ENCODE results near the gene EXOC4. TPM values are rescaled to one million over a fixed set of nuclear protein-coding genes. Genes with fewer than 3 reads are reported as not detected.
"Not testable (repeated sequence)": the region's sequence is repeated elsewhere in the genome, so short reads cannot be mapped to it uniquely, and the experiment has no call there.

EXOC4 gene
- total and polyA plus RNA-seq, 7 donors: 7.6 to 63.0 (median 29.1) TPM

GRCh38 chr7:133313575-133313974, 60.7 kb downstream of the EXOC4 start:
- ATAC-seq (no peak), DNase-seq (no peak)
- no peaks in the 10 kb centered on the region for H3K4me1 ChIP-seq
- no peaks in the 10 kb centered on the region for H3K27me3 ChIP-seq (ENCODE audit: insufficient read depth in 3 of 3, low read length in 2 of 3)
- TF ChIP-seq, protein P1, sequence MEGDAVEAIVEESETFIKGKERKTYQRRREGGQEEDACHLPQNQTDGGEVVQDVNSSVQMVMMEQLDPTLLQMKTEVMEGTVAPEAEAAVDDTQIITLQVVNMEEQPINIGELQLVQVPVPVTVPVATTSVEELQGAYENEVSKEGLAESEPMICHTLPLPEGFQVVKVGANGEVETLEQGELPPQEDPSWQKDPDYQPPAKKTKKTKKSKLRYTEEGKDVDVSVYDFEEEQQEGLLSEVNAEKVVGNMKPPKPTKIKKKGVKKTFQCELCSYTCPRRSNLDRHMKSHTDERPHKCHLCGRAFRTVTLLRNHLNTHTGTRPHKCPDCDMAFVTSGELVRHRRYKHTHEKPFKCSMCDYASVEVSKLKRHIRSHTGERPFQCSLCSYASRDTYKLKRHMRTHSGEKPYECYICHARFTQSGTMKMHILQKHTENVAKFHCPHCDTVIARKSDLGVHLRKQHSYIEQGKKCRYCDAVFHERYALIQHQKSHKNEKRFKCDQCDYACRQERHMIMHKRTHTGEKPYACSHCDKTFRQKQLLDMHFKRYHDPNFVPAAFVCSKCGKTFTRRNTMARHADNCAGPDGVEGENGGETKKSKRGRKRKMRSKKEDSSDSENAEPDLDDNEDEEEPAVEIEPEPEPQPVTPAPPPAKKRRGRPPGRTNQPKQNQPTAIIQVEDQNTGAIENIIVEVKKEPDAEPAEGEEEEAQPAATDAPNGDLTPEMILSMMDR (IDR thresholded peaks at IDR 0.05): no peak
- H3K4me3 ChIP-seq: no peak overlapping the region
- H3K27ac ChIP-seq: no peak overlapping the region
- peaks cover 0 to 22% of the 10 kb centered on the region in 2 donors for H3K36me3 ChIP-seq (ENCODE audit: insufficient read depth in 1 of 2, low read depth in 1 of 2)
- intact Hi-C loops (cut with DNase I): no loop called here
- no peaks in the 10 kb centered on the region for H3K9me3 ChIP-seq
- WGBS, 3 donors: 95 to 98% (median 95%) methylated on average over 1 of the region's 1 CpG

DNA sequence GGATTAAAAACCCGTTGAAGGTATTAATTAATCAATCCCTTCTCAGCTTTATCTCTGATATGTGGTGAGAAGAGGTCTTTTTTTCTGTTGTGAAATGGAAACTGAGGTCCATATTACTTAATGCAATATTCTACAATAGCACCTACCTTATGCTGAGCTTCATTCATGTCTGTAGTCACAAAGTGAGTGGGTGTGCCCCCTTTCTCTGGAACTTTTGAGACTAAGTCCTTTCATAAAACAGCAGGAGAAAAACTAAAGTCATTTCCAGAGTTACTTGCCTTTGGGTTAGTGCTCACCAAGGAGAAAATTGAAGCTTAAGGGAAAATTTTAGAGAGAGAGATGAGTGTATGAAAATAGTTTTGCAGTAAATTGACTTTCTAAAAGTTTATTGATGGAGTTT, 61.2 kb downstream of the EXOC4 start:
- no peak overlapping the region for H3K4me3 ChIP-seq
- TF ChIP-seq, protein P1 (IDR thresholded peaks at IDR 0.05): no peak
- no peaks in the 10 kb centered on the region for H3K4me1 ChIP-seq
- no peaks in the 10 kb centered on the region for H3K9me3 ChIP-seq
- 91 to 98% (median 95%) methylated on average over 1 of the region's 1 CpG for WGBS, 3 donors
- intact Hi-C loops (cut with DNase I): no loop called here
- no peaks in the 10 kb centered on the region for H3K27me3 ChIP-seq (ENCODE audit: insufficient read depth in 3 of 3, low read length in 2 of 3)
- ATAC-seq: no peak
- no peak overlapping the region for H3K27ac ChIP-seq
- peaks cover 0 to 17% of the 10 kb centered on the region in 2 donors for H3K36me3 ChIP-seq (ENCODE audit: insufficient read depth in 1 of 2, low read depth in 1 of 2)
- no peak for DNase-seq

DNA sequence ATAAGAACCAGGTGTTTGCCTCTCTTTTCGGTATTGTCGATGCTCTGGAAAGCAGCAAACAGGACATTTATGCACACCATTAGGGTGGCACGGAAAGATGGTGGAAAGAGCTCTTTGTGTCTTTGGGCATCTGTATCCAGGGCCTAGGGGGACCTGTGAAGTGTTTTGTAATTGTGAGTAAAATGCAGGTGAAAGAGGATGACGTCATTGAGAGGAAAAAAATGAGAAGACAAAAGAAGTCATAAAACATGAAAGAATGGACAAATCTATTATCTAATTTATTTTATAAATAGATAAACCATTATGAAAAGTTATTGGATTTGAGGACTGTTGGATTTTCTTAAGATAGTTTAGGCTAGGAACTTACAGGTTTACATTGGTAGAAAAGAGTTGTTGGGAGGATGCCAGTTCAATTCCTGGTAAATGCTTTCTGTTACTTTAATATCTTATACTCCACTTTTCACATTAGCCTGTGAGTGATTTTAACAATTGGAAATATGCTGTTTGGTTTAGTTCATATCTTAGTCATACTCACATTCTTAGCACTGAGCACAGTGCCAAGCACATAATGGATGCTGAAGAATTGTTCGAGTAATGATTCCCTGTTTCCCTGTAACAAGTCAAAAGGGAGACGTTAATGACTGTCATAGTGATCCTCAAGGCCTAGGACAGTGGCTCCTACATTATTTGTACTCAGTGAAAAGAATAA, 62.6 kb downstream of the EXOC4 start:
- H3K36me3 ChIP-seq (ENCODE audit: insufficient read depth in 1 of 2, low read depth in 1 of 2): peaks cover 0 to 12% of the 10 kb centered on the region in 2 donors
- no peaks in the 10 kb centered on the region for H3K9me3 ChIP-seq
- 76 to 86% (median 79%) methylated on average over 6 of the region's 6 CpGs for whole genome bisulfite sequencing, 3 donors
- H3K4me3 ChIP-seq: no peak overlapping the region
- ATAC-seq (peak in 2 of 4 donors; percentile 49 to 53), DNase-seq (no peak)
- TF ChIP-seq, protein P1 (IDR thresholded peaks at IDR 0.05): no peak
- no peak overlapping the region for H3K27ac ChIP-seq
- H3K4me1 ChIP-seq: no peaks in the 10 kb centered on the region
- intact Hi-C loops (cut with DNase I): no loop called here
- no peaks in the 10 kb centered on the region for H3K27me3 ChIP-seq (ENCODE audit: insufficient read depth in 3 of 3, low read length in 2 of 3)

DNA sequence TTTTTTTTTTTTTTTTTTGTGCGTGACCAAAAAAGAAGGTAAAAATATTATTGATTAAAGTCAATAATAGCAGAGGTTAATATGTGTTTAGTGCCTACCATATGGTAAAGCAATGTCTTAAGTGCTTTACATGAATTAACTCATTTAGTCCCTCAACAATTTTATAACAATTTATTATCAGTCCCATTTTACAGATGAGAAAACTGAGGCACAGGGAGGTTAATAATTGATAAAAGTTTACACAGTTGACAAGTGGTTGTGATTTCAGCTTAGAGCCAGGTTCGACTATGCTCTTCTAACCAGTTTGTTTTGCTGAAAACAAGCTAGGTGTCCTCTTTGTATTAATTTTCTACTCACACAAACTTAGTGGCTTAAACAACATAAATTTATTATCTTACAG, 67.0 kb downstream of the EXOC4 start:
- no peak for ATAC-seq
- Histone ChIP-seq H3K4me1 (no peaks in the 10 kb centered on the region), H3K9me3 (peaks cover 4% of the 10 kb centered on the region), H3K36me3 (ENCODE audit: insufficient read depth in 1 of 2, low read depth in 1 of 2) (peaks cover 0 to 18% of the 10 kb centered on the region in 2 donors), H3K27ac (no peak overlapping the region), H3K4me3 (no peak overlapping the region), H3K27me3 (ENCODE audit: insufficient read depth in 3 of 3, low read length in 2 of 3) (no peaks in the 10 kb centered on the region)
- WGBS, 3 donors: 98 to 100% (median 100%) methylated on average over 2 of the region's 2 CpGs
- TF ChIP-seq, protein P1 (IDR thresholded peaks at IDR 0.05): no peak
- intact Hi-C loops (cut with DNase I): no loop called here
- no peak for DNase-seq

DNA sequence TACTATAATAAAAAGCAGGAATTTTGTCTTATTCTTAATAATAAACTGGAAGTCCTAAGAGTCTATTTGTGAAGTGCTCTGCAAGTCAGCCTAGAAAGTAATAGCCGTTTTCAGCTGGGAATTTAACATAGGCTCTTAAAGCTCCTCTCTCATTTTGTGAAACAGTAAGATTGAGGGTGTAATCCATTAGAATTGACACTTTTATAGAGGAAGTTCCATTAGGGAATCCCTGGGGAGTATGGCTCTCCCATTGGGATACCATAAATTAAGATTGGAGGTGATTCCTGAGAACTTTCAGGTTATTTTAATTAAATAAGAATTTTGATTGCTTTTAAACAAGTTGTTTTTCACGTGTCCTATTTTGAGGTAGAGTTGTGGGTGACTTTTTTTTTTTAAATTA, 68.0 kb downstream of the EXOC4 start:
- Histone ChIP-seq H3K27ac (no peak overlapping the region), H3K36me3 (ENCODE audit: insufficient read depth in 1 of 2, low read depth in 1 of 2) (peaks cover 0 to 18% of the 10 kb centered on the region in 2 donors)
- 65 to 83% (median 74%) methylated on average over 2 of the region's 2 CpGs for WGBS, 3 donors

GRCh38 chr7:133321366-133321765, 68.5 kb downstream of the EXOC4 start:
- WGBS, 3 donors: 96 to 98% (median 96%) methylated on average over 4 of the region's 4 CpGs
- DNase-seq; H3K9me3 ChIP-seq; H3K27me3 ChIP-seq (ENCODE audit: insufficient read depth in 3 of 3, low read length in 2 of 3); H3K27ac ChIP-seq; intact Hi-C loops (cut with DNase I); H3K4me3 ChIP-seq; H3K4me1 ChIP-seq; ATAC-seq: not testable (repeated sequence)
- peaks cover 0 to 18% of the 10 kb centered on the region in 2 donors for H3K36me3 ChIP-seq (ENCODE audit: insufficient read depth in 1 of 2, low read depth in 1 of 2)

More for the DNA sequence above, 68.0 kb downstream of the EXOC4 start:
- H3K4me1 ChIP-seq: no peaks in the 10 kb centered on the region
- intact Hi-C loops (cut with DNase I): no loop called here
- TF ChIP-seq, protein P1 (IDR thresholded peaks at IDR 0.05): no peak
- peaks cover 4% of the 10 kb centered on the region for H3K9me3 ChIP-seq
- DNase-seq: no peak
- H3K27me3 ChIP-seq (ENCODE audit: insufficient read depth in 3 of 3, low read length in 2 of 3): no peaks in the 10 kb centered on the region
- H3K4me3 ChIP-seq: no peak overlapping the region
- ATAC-seq: no peak

DNA sequence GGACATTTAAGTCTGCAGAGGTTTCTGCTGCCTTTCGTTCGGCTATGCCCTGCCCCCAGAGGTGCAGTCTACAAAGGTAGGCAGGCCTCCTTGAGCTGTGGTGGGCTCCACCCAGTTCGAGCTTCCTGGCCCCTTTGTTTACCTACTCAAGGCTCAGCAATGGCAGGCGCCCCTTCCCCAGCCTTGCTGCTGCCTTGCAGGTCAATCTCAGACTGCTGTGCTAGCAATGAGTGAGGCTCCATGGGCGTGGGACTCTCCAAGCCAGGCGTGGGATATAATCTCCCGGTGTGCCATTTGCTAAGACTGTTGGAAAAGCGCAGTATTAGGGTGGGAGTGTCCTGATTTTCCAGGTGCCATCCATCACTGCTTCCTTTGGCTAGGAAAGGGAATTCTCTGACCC, 73.9 kb downstream of the EXOC4 start:
- H3K4me1 ChIP-seq; ATAC-seq; H3K27ac ChIP-seq; H3K27me3 ChIP-seq (ENCODE audit: insufficient read depth in 3 of 3, low read length in 2 of 3); DNase-seq; H3K9me3 ChIP-seq; intact Hi-C loops (cut with DNase I); H3K4me3 ChIP-seq; H3K36me3 ChIP-seq (ENCODE audit: insufficient read depth in 1 of 2, low read depth in 1 of 2): not testable (repeated sequence)
- 98 to 99% (median 98%) methylated on average over 8 of the region's 8 CpGs for WGBS, 3 donors
